ENCODE data around the gene FLII. TPM values are rescaled to one million over a fixed set of nuclear protein-coding genes. Genes with fewer than 3 reads are reported as not detected.
A peak's percentile ranks its signal among the peaks of the same experiment; 100 is the strongest.
"Not testable (repeated sequence)": the region's sequence is repeated elsewhere in the genome, so short reads cannot be mapped to it uniquely, and the experiment has no call there.

Gene FLII
- total RNA-seq, 1 donor from 2014 or later = 425 TPM

- DNase-seq (ENCODE audit: low read depth) = no peak
- H3K4me3 ChIP-seq (ENCODE audit: low read depth, low read length) = peak overlapping the region; percentile 50
- no peak for TF ChIP-seq CTCF (conservative IDR thresholded peaks at IDR 0.05; ENCODE audit: low read depth, low read length)
These were observed 34.0 kb downstream of the FLII start for GRCh38 chr17:18224387-18225120.

- DNase-seq (ENCODE audit: low read depth) = no peak
- TF ChIP-seq CTCF (conservative IDR thresholded peaks at IDR 0.05; ENCODE audit: low read depth, low read length) = no peak
- no peak overlapping the region for H3K4me3 ChIP-seq (ENCODE audit: low read depth, low read length)
These were observed 34.5 kb downstream of the FLII start for GRCh38 chr17:18224053-18224386.

- TF ChIP-seq CTCF (conservative IDR thresholded peaks at IDR 0.05; ENCODE audit: low read depth, low read length) = no peak
These were observed 39.7 kb downstream of the FLII start for GRCh38 chr17:18218756-18219415.

GRCh38 chr17:18217412-18218015 is 41.0 kb downstream of the FLII start:
- DNase-seq (ENCODE audit: low read depth) = no peak
- TF ChIP-seq CTCF (conservative IDR thresholded peaks at IDR 0.05; ENCODE audit: low read depth, low read length) = peak; percentile 96
- no peak overlapping the region for H3K4me3 ChIP-seq (ENCODE audit: low read depth, low read length)

More at GRCh38 chr17:18218756-18219415, 39.7 kb downstream of the FLII start:
- DNase-seq (ENCODE audit: low read depth) = no peak
- H3K4me3 ChIP-seq (ENCODE audit: low read depth, low read length) = no peak overlapping the region

GRCh38 chr17:18216906-18217305 is 41.6 kb downstream of the FLII start:
- not testable (repeated sequence) for DNase-seq (ENCODE audit: low read depth); H3K4me3 ChIP-seq (ENCODE audit: low read depth, low read length)

- no peak for DNase-seq (ENCODE audit: low read depth)
- no peak overlapping the region for H3K4me3 ChIP-seq (ENCODE audit: low read depth, low read length)
- no peak for TF ChIP-seq CTCF (conservative IDR thresholded peaks at IDR 0.05; ENCODE audit: low read depth, low read length)
These were observed 44.8 kb downstream of the FLII start for GRCh38 chr17:18213666-18214270.

- no peak overlapping the region for H3K4me3 ChIP-seq (ENCODE audit: low read depth, low read length)
- no peak for DNase-seq (ENCODE audit: low read depth)
- no peak for TF ChIP-seq CTCF (conservative IDR thresholded peaks at IDR 0.05; ENCODE audit: low read depth, low read length)
These were observed 50.4 kb downstream of the FLII start for GRCh38 chr17:18208092-18208491.

All from epithelial cell of proximal tubule (primary cell).